Fibroblast of the conjunctiva (primary cell): Measurements from ENCODE around the gene BPNT1.
"Not testable (repeated sequence)": the region's sequence is repeated elsewhere in the genome, so short reads cannot be mapped to it uniquely, and the experiment has no call there.

ENCODE experiments used
- DNase-seq: peaks from one replicate; pipeline ENCODE4 v3.0.0-alpha.2; 2010; ENCODE audit warnings: low read depth

The BPNT1 gene

DNA sequence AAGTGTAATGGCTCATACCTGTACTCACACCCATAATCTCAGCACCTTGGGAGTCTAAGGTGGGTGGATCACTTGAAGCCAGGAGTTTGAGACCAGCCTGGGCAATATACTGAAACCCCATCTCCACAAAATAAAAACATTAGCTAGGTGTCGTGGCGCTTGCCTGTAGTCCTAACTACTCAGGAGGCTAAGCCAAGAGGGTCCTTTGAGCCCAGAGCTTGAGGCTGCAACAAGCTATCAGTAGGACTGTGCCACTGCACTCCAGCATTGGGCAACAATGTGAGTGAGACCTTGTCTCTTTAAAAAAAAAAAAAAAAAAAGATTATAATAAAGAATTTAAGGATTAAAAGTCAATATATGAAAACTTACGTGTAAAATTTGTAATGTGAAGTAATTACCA, 11.7 kb downstream of the BPNT1 start:
- DNase-seq, result no peak

DNA sequence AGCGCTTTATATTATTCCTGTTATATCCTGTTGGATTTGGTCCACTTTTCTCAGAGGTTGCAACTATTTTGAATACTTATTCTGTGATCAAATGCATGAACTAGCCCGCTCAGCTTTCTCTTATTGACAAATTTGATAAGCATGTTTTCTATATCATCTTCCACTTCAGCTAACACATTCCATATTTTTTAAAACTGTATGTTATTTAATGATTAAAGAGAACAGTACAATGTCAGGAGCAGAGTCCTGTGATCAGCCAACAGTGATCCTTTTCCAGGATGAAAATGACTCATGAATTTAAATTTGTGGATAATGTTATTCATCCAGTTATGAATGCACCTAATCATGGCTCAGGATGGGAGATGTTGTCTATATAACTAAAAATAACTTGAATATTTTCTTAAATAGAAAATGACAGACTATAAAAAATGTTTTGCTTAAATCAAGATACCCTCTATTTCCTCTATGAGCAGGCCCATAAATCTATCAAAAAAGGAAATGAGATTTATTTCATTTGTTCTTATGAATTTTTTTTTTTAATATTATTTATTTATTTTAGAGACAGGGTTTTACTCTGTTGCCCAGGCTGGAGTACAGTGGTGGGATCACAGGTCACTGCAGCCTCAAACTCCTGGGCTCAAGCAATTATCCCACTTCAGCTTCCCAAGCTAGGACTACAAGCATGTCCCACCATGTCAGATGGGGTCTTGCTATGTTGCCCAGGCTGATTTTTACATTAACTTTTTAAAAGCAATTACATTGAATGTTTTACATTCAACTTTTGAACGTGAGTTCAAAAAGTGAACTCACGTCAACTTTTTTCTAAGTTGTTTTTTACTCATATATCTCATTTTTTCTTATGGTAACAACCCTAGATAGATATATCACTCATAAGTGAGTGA, 12.5 kb downstream of the BPNT1 start:
- DNase-seq, result no peak

DNA sequence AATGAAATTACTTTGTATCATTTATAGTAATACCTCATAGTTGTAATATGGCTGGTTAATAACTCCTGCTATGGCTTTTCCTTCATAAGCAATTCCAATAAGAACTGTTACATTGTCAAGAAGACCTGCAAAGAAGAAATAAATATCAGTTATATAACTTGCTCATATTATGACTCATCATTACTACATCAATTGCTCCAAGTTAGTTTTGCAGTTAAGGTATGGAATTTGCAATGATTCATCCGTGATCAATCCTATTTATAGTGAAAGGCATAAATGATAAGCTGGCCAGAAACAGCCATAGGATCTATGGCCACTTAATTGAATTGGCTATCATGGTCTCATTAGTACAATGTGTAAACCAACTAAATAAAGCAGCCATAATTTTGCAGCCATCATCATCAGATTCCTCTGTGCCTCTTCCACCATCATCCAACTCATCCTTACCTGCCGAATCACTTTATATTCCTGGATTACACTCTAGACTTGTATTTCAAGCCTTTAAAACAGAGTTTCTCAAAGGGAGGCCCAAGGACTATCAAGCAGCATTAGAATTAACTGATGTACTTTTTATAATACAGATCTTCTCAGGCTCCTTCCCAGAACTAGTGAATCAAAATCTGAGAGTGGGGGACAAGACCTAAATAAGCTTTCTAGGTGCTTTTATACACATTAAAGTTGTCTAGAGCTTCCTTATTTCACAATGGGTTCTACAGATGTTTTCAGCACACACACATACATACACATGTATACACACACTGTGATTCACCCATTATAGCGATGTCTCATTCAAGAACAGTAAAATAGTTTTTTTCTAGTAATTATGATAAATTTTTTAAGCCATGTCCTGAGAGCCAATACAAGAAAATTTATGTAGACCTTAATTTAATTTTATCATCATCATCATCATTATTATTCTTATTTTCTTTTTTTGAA, 22.1 kb downstream of the BPNT1 start:
- DNase-seq, result no peak

DNA sequence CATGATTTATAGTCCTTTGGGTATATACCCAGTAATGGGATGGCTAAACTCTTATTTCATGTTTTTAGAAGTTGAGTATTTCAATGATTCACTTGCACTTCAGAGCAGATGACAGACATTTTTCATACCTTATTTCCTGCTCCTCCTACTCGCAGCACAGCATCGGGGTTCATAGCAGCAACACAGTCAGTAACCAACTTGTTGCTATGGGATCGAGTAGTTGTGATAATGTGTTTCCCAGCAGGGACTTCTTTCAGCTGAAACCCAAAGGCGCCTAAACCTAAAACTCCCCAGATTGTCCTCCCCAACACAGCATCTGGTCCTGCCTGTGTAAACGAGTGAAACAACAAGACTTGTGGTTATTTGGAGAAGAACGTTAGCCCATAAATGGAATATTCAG, 27.0 kb downstream of the BPNT1 start:
- DNase-seq, result no peak

DNA sequence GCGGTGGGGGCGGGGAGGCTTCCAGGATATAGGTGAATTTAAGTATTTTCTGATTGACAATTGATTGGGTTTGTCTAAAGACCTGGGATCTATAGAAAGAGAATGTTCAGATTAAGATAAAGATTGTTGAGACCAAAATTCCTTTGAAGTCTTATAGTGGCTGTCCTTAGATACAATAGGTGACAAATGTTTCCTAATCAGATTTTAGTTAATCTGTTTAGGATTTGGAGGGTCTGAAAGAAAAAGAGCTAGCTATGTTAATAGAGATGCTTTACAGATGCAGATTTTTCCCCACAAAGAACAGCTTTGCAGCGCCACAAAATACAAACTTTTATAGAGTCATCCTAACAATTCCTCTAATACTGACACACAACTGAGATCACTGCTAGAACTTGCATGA, 28.7 kb downstream of the BPNT1 start:
- no peak for DNase-seq

DNA sequence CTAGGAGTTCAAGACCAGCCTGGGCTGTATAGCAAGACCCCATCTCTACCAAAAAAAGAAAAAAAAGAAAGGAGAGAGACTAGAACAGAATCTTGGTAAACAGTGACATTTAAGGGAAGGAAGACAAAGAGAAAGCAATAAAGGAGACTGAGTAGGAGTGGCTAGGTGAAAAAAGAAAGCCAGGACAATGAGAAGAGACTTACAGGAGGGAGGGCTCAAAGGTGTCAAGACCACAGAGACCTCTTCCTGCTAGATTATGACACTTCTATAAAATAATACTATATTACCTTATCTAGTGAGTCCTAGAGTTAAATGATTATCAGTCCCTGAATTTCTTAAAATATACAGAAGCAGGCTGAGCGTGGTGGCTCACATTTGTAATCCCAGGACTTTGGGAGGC, 33.2 kb downstream of the BPNT1 start:
- DNase-seq, result no peak

DNA sequence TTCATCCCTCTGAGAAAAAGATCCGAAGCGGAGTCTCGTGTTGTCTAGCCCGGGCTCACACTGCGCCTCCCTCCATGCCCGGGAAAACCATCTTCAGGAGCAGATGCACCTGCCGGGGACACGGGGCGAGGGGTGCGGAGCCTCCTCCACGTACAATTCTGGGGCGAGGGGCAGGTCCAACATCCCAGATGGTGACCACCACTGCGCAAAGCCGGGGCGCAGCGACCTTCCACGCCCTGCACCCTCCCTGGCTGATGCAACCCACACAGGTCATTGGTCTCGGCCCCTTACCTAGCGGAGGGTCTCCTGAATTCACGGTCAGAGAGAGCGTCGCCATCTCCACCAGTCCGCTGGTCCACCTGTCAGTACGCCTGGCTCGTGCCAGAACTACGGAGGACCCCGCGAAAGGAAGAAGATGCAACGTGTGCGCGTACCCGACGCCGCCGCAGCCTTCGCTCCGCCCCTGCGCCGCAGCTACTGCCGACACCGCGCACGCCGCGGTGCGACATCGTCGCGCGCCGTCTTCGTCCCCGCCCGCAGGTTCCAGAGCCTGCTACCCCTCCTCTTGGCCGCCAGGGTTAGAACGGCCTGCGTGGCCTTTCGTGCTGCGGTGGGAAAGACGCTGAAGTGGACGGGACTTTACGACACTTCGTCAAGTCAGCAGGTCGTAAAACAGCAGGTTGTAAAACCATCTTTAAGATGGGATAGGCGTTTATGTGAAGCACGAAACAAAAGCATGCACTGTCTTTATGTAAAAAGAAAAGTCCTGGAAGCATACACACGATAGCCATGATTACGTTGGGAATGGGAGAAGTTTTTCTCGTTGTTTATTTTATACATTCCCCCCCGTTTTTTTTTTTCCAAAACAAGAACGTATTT, 43.3 kb downstream of the BPNT1 start, which contains the start of gene EPRS1:
Gene EPRS1 (minus strand): TSS at position 454 of the 879 bp plus-strand sequence. CDS start 117 bp downstream, at position 337.
- peak; percentile 97 for DNase-seq

DNA sequence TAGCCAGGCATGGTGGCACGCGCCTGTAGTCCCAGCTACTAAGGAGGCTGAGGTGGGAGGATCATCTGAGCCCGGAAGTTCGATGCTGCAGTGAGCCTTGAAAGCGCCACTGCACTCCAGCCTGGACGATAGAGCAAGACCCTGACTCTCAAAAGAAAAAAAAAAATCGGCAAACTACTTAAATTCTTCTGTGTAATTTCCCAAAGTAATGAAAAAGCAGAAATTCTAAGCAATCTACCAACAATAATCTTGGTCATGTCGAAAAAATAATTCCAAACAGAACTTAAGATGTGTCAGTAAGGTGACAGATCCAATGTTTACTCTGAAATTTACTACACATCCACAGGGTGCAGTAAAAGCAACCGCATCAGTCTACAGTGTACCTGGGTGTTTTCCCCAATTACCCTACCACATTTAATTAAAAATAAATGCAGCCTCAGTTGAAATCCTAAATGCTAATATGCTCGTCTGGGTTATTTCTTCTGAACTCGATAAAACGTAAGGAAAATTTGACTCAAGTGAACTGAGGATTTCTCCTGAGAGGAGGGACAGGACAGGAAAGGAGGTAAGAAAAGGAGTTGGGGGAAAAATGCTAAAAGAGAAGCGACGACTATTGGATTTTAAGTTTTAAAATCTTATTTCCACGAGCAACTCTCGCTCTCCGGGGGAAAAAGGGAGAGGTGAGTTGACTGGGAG, 44.1 kb downstream of the BPNT1 start:
- DNase-seq, result no peak

DNA sequence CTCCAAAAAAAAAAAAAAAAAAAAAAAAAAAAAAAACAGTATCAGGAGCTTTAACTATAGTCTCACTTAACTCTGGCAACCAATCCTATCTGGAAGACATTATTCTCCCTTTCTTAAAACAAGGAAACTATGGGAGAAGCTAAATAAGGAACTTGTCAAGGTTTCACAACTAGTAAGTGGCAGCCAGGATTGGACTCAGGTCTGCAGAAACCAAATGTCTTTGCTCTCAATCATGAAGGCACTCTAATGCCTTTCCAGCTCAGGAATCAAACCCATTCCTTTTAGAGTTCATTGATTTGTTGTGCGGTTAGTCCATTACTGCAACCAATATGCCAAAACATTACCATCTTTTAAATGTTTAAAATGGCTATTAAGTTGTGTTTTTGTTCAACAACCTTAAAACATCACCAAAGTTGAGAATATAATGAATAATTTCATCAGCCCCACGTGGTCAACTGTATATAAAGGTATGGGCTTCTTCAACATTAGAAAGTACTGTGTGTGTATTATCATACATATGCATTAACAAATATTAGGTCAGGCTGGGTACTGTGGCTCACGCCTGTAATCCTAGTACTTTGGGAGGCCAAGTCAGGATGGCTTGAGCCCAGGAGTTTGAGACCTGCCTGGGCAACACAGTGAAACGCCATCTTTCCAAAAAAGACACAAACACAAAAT, 44.8 kb downstream of the BPNT1 start:
- DNase-seq, result no peak

DNA sequence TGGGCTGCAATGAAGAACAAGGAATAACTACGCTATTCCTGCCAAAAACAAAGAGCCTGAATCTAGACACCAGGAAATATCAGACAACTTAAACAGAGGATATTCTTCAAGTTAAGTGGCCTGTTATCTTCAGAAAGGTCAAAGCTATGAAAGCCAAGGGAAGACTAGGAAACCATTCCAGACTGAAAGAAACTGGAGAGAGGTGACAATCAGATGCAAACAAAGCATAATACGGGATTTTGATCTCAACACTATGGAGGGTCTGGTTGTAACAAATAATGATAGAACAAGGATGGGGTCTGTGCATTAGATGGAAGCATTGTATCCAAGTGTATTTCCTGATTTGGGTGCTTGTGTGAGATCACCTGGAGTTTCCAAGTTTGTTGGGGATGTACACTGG, 45.9 kb downstream of the BPNT1 start:
- no peak for DNase-seq

DNA sequence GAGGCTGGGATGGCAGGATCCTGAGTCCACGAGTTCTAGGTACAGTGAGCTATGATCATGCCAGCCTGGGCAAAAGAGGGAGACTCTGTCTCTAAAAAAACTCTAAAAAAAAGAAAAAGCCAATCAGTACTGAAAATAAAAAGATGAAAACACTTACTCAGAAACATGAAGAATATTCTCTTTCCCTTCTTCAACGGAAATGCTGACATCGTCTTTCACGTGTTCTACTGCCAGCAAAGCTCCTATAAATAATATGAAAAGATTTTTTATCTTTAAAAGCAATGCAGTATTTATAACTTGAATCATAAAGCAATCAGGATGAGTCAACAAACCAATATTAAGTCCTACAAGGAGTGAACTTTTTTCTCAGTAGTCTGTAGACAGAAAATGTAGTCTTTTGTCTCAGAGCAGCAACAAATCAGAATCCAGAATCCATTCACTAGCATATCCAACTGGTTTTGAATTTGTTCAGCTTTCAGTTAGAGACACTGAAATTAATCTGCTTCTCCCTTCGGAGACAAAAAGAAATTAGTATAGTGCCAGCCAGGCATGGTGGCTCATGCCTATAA, 49.5 kb downstream of the BPNT1 start:
- DNase-seq, result no peak

DNA sequence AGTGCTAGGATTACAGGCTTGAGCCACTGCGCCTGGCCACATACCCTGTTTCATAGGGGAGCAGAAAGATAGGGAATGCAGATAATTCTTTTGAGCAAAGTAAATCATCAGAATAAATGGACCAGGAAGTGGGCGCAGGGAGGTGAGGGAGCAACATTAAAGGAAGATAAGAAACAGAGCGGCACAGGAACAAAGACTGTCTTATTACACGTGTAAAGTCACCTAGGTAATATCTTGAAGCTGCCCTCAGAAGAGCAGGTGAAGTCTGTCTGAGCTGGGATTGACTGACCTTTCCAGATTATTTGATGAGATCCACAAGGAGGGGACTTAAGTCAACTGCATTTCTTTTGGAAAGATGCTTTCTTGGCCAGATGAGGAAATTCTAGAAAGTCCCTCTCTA, 50.9 kb downstream of the BPNT1 start:
- no peak for DNase-seq

DNA sequence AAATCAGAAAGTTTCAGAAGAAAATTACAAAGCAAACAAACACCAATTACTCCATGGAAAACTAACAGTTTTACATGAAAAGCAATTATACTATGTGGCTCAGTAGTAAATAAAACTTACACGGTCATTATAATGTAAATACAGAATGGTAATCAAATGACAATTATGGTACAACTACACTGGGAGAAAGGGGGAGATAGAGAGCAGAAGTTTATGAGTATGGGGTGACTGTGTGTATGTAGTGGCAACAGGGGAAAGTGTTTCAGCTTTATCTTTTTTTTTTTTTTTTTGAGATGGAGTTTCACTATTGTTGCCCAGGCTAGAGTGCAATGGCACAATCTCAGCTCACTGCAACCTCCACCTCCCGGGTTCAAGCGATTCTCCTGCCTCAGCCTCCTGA, 51.8 kb downstream of the BPNT1 start:
- DNase-seq, result not testable (repeated sequence)

DNA sequence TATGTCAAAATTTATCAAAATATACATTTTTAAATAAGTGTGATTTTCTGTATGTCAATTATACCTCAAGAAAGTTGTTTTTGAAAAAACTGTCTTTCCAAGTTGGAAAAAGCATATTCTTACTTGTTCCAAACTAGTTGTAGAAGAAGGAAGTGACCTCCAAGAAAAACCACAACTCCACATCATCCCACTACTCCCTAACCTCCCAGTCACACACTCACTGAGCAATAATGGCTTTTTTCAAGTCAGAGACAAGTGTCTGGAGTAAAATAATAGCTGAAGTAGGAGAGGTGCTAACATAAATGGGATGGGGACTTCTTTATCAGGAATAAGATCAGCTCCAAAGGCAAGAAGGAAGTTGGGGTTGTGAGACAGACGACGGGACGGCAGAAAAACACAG, 56.7 kb downstream of the BPNT1 start:
- no peak for DNase-seq

DNA sequence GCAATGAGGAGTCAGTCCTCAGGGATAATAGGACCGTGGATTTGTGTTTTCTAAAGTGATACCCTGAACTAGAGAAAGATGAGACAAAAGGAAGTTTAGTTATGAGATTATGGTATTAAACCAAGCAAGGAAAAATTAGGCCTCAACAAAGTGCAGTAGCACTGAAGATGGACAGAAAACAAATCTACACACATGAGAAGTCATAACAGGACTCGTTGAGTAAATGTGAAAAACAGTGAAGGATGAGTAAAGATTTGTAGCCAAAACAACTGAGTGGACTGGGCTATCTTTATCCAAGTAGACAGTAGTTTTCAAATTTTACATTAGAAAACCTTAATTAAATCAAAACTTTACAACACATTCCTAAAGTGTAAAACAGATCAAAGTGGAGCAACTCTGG, 58.3 kb downstream of the BPNT1 start:
- no peak for DNase-seq

DNA sequence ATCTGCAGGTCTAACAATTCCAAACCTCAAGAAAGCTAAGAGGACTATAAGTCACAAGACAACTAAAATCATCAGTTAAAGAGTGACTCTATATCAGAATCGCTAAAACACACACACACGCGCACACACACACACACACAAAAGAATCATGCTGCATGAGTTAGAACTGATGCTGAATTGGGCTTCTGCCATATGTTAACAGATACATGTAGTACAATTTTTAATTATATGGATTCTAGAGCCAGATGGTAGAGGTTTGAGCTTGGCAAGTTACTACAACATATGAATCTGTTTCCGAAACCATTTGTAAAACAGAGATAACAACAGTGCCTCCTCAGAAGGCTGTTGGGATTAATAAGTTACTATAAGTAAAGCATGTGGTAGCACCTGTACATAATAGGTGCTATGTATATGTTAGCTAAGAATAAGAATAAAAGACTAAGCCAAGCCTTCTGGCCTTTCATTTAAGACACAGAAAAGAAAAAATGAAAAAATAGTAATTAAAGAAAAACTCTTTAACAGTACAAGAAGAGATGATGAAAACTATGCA, 61.2 kb downstream of the BPNT1 start:
- no peak for DNase-seq

DNA sequence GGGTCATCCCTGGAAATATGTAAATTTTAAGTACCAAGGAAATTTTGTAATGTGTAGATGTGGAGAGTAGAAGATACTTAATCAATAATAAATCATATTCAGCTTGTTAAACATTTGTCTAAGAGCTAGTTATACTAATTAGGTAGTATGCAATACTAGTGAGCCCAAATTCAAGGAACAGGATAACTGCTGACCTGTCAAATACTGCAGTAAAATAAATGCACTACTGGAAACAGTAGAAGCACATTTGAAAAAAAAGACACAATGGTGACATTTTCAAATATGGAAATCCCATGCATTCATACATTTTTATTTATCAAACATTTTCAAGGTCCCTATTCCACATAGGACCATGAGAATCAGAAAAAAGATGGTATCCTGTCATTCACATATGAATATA, 70.5 kb downstream of the BPNT1 start:
- no peak for DNase-seq

DNA sequence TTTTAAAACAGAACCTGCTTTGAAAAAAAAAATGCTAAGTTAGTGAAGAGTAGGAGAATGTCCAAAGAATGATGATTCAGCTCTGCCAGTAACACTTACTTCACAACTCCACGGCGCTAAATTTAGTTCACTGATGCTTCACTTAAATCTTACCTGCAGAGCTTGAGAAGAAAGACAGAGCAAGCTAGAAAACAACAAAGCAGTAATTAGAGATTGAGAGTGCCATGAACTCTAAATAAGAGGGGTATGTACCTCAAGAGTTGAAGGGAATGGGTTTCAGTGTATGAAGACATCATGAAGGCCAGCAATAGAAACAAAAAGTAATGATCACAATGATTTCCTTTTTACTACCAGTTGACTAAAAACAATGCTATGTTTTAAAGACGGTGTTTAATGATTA, 76.1 kb downstream of the BPNT1 start:
- peak; percentile 9 for DNase-seq

DNA sequence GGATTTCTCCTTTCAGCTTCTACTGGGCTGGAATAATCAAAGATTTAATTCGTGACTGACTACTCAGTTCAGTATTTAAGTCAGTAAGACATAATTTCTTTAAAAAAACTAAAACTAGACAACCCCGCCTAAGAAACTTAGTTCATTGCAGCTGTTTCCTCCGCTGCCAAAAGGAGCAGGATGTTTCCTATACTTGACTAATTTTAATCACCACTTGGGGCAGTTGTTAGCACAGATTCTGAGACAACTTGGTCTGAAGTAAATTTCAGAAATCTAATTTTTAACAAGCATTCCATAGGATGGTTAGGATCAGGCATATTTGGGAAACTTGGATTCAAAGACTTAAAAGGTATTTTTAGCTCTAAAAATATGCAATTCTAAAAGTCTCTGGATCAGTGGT, 77.3 kb downstream of the BPNT1 start:
- peak; percentile 16 for DNase-seq

DNA sequence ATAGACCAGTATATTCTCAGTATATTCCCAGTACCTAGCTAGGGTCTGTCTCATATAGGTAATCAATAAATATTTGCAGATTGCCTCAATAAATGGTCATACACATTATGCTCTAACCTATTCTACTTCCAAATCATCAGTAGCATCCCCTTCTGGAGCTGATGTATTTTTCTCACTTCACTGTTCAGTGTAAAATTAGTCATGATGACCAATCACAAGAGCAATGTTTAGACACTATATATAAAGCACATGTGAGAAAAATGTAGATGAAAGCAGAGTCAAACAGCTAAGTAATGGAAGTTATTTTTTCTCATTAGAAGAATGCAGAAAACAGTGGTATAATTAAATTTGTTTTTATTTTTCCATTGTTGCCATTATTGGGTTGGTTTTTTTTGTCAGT, 78.0 kb downstream of the BPNT1 start:
- no peak for DNase-seq
